Measurements from ENCODE around the gene DMXL2.

Gene DMXL2

GRCh38 chr15:51647128-51647562, 24.6 kb upstream of the DMXL2 start:
- peak; percentile 73 to 78 for DNase-seq
- TF ChIP-seq CTCF (IDR thresholded peaks at IDR 0.05) = no peak
- intact Hi-C loops (cut with DNase I; ENCODE audit: low total_unique reads) = no loop called here
- no peaks in the 10 kb centered on the region for H3K36me3 ChIP-seq
- H3K4me3 ChIP-seq = no peak overlapping the region
- no peaks in the 10 kb centered on the region for H3K4me1 ChIP-seq
- H3K9me3 ChIP-seq = no peaks in the 10 kb centered on the region
- no peak overlapping the region for H3K27ac ChIP-seq
- H3K27me3 ChIP-seq = no peaks in the 10 kb centered on the region

- H3K27me3 ChIP-seq = no peaks in the 10 kb centered on the region
- no peaks in the 10 kb centered on the region for H3K4me1 ChIP-seq
- no peak for TF ChIP-seq CTCF (IDR thresholded peaks at IDR 0.05)
- no peak for DNase-seq
- no peak overlapping the region for H3K4me3 ChIP-seq
- no peaks in the 10 kb centered on the region for H3K36me3 ChIP-seq
- no peak overlapping the region for H3K27ac ChIP-seq
- intact Hi-C loops (cut with DNase I; ENCODE audit: low total_unique reads) = no loop called here
- H3K9me3 ChIP-seq = no peaks in the 10 kb centered on the region
Measured at GRCh38 chr15:51642696-51643095, 20.1 kb upstream of the DMXL2 start.

GRCh38 chr15:51641490-51642130, 19.0 kb upstream of the DMXL2 start:
- Histone ChIP-seq H3K36me3 (no peaks in the 10 kb centered on the region), H3K4me3 (no peak overlapping the region), H3K27ac (no peak overlapping the region), H3K9me3 (no peaks in the 10 kb centered on the region), H3K27me3 (no peaks in the 10 kb centered on the region), H3K4me1 (no peaks in the 10 kb centered on the region)
- no peak for TF ChIP-seq CTCF (IDR thresholded peaks at IDR 0.05)
- DNase-seq = no peak
- intact Hi-C loops (cut with DNase I; ENCODE audit: low total_unique reads) = no loop called here

- Histone ChIP-seq H3K4me1 (no peaks in the 10 kb centered on the region), H3K36me3 (no peaks in the 10 kb centered on the region), H3K27me3 (no peaks in the 10 kb centered on the region), H3K4me3 (no peak overlapping the region), H3K9me3 (no peaks in the 10 kb centered on the region), H3K27ac (no peak overlapping the region)
- no peak for DNase-seq
- intact Hi-C loops (cut with DNase I; ENCODE audit: low total_unique reads) = no loop called here
- no peak for TF ChIP-seq CTCF (IDR thresholded peaks at IDR 0.05)
Measured at GRCh38 chr15:51634591-51635198, 12.1 kb upstream of the DMXL2 start.

- peak in 1 of 2 donors; percentile 45 for DNase-seq
- Histone ChIP-seq H3K27me3 (no peaks in the 10 kb centered on the region), H3K4me3 (no peak overlapping the region), H3K36me3 (no peaks in the 10 kb centered on the region), H3K4me1 (no peaks in the 10 kb centered on the region), H3K27ac (no peak overlapping the region), H3K9me3 (no peaks in the 10 kb centered on the region)
- no peak for TF ChIP-seq CTCF (IDR thresholded peaks at IDR 0.05)
- intact Hi-C loops (cut with DNase I; ENCODE audit: low total_unique reads) = no loop called here
Measured at GRCh38 chr15:51629612-51630011, 7.0 kb upstream of the DMXL2 start.
